Measurements from ENCODE around the gene ACTL10. TPM values are rescaled to one million over a fixed set of nuclear protein-coding genes. Genes with fewer than 3 reads are reported as not detected.
"Not testable (repeated sequence)": the region's sequence is repeated elsewhere in the genome, so short reads cannot be mapped to it uniquely, and the experiment has no call there.

The ACTL10 gene
- total RNA-seq, 1 donor, result 2.2 TPM

DNA sequence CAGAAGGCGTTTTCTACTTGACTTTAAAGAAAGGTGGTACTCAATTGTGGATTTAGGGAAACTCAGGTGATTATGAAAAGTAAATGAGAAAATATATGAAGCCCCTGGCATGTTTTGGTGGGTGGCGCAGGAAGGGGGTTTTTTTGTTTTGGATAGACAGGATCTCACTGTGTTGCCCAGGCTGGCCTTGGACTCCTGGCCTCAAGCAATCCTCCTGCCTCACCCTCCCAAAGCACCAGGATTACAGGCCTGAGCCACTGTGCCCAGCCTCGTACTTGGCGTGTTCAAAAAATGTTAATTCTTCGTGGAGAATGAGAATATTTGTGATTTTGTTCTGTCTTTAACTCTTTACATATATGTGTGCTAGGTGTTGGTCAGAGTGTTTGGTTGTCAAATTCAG is 36.8 kb upstream of the ACTL10 start:
- H4K20me1 ChIP-seq (ENCODE audit: insufficient read depth, low read length), result peaks cover 2% of the 10 kb centered on the region
- TF ChIP-seq, protein P1, sequence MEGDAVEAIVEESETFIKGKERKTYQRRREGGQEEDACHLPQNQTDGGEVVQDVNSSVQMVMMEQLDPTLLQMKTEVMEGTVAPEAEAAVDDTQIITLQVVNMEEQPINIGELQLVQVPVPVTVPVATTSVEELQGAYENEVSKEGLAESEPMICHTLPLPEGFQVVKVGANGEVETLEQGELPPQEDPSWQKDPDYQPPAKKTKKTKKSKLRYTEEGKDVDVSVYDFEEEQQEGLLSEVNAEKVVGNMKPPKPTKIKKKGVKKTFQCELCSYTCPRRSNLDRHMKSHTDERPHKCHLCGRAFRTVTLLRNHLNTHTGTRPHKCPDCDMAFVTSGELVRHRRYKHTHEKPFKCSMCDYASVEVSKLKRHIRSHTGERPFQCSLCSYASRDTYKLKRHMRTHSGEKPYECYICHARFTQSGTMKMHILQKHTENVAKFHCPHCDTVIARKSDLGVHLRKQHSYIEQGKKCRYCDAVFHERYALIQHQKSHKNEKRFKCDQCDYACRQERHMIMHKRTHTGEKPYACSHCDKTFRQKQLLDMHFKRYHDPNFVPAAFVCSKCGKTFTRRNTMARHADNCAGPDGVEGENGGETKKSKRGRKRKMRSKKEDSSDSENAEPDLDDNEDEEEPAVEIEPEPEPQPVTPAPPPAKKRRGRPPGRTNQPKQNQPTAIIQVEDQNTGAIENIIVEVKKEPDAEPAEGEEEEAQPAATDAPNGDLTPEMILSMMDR (IDR thresholded peaks at IDR 0.05; ENCODE audit: extremely low read depth, low read depth, low read length), result no peak
- no peak overlapping the region for H3K27ac ChIP-seq (ENCODE audit: low read depth, low read length)
- H3K4me3 ChIP-seq (ENCODE audit: insufficient read depth, low read length), result no peak overlapping the region
- H3K27me3 ChIP-seq (ENCODE audit: insufficient read depth, low read length), result no peaks in the 10 kb centered on the region
- no peak for DNase-seq (ENCODE audit: insufficient read length, low spot score, missing footprints)
- no peaks in the 10 kb centered on the region for H3K4me1 ChIP-seq (ENCODE audit: insufficient read depth, low read length)
- peaks cover 41% of the 10 kb centered on the region for H3K36me3 ChIP-seq (ENCODE audit: insufficient read depth, low read length)
- no peaks in the 10 kb centered on the region for H3K79me2 ChIP-seq (ENCODE audit: insufficient read depth, low read length)
- no peak overlapping the region for H2AFZ ChIP-seq (ENCODE audit: low read length)
- H3K9me3 ChIP-seq (ENCODE audit: low read depth, low read length), result no peaks in the 10 kb centered on the region
- no peak overlapping the region for H3K4me2 ChIP-seq (ENCODE audit: insufficient read depth, low read length)

DNA sequence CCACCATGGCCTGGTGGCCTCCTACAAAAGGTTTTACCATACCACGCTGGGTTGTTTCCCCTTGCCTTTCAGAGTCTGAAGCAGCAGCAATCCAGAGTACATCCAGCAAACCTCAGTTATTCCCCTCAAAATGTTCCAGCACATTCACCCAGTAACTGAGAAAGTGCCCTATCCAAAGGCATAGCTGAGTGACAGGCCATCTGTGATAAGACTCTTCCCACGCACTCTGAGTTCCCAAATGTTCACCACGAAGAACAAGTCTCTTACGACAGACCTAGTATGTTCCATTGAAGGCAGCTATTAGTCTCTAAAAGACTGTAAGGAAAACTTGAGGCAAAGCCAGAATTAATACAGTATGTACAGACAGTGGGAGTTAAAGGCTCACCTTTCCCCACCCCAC is 36.2 kb upstream of the ACTL10 start:
- TF ChIP-seq, protein P1 (IDR thresholded peaks at IDR 0.05; ENCODE audit: extremely low read depth, low read depth, low read length), result no peak
- H2AFZ ChIP-seq (ENCODE audit: low read length), result no peak overlapping the region
- no peaks in the 10 kb centered on the region for H3K79me2 ChIP-seq (ENCODE audit: insufficient read depth, low read length)
- H3K27me3 ChIP-seq (ENCODE audit: insufficient read depth, low read length), result no peaks in the 10 kb centered on the region
- H3K27ac ChIP-seq (ENCODE audit: low read depth, low read length), result no peak overlapping the region
- H3K9me3 ChIP-seq (ENCODE audit: low read depth, low read length), result no peaks in the 10 kb centered on the region
- no peak overlapping the region for H3K4me3 ChIP-seq (ENCODE audit: insufficient read depth, low read length)
- no peak overlapping the region for H3K4me2 ChIP-seq (ENCODE audit: insufficient read depth, low read length)
- peaks cover 37% of the 10 kb centered on the region for H3K36me3 ChIP-seq (ENCODE audit: insufficient read depth, low read length)
- no peak for DNase-seq (ENCODE audit: insufficient read length, low spot score, missing footprints)
- H3K4me1 ChIP-seq (ENCODE audit: insufficient read depth, low read length), result no peaks in the 10 kb centered on the region
- H4K20me1 ChIP-seq (ENCODE audit: insufficient read depth, low read length), result peaks cover 2% of the 10 kb centered on the region

DNA sequence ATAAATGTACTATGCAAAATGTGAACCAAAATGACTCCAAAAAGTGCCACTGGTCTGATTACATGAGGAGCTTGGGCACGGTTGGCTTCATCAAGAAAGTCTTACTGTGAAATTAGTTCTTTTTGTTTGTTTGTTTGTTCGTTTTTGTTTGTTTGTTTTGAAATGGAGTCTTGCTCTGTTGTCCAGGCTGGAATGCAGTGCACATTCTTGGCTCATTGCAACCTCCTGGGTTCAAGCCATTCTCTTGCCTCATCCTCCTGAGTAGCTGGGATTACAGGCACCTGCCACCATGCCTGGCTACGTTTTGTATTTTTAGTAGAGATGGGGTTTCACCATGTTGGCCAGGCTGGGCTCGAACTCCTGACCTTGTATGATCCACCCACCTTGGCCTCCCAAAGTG is 34.8 kb upstream of the ACTL10 start:
- H3K9me3 ChIP-seq (ENCODE audit: low read depth, low read length); H3K4me1 ChIP-seq (ENCODE audit: insufficient read depth, low read length); H4K20me1 ChIP-seq (ENCODE audit: insufficient read depth, low read length); H3K79me2 ChIP-seq (ENCODE audit: insufficient read depth, low read length); DNase-seq (ENCODE audit: insufficient read length, low spot score, missing footprints); H3K4me2 ChIP-seq (ENCODE audit: insufficient read depth, low read length); H2AFZ ChIP-seq (ENCODE audit: low read length); H3K27me3 ChIP-seq (ENCODE audit: insufficient read depth, low read length); H3K27ac ChIP-seq (ENCODE audit: low read depth, low read length); H3K4me3 ChIP-seq (ENCODE audit: insufficient read depth, low read length): not testable (repeated sequence)
- peaks cover 35% of the 10 kb centered on the region for H3K36me3 ChIP-seq (ENCODE audit: insufficient read depth, low read length)

DNA sequence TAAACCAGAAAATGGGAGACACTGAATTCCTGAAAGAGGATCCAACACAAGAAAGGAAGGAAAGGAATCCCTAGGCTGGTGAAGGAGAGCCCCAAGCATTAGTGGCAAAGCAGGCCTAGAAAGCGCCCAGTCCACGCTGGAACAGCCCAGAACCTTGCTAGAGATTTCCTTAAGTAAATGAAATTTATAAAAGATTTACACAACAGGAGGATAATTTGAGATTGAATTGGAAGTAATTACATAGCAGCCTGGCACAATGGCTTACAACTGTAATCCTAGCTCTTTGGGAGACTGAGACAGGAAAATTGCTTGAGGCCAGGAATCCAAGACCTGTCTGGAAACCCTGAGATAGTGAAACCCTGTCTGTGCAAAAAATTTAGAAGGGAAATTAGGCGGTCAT is 31.4 kb upstream of the ACTL10 start:
- Histone ChIP-seq H2AFZ (ENCODE audit: low read length) (no peak overlapping the region), H3K4me1 (ENCODE audit: insufficient read depth, low read length) (no peaks in the 10 kb centered on the region), H3K4me2 (ENCODE audit: insufficient read depth, low read length) (no peak overlapping the region), H3K4me3 (ENCODE audit: insufficient read depth, low read length) (no peak overlapping the region), H3K36me3 (ENCODE audit: insufficient read depth, low read length) (peaks cover 31% of the 10 kb centered on the region), H3K27me3 (ENCODE audit: insufficient read depth, low read length) (no peaks in the 10 kb centered on the region), H3K9me3 (ENCODE audit: low read depth, low read length) (no peaks in the 10 kb centered on the region), H3K79me2 (ENCODE audit: insufficient read depth, low read length) (no peaks in the 10 kb centered on the region), H4K20me1 (ENCODE audit: insufficient read depth, low read length) (peaks cover under 1% of the 10 kb centered on the region), H3K27ac (ENCODE audit: low read depth, low read length) (no peak overlapping the region)
- no peak for DNase-seq (ENCODE audit: insufficient read length, low spot score, missing footprints)
- TF ChIP-seq, protein P1 (IDR thresholded peaks at IDR 0.05; ENCODE audit: extremely low read depth, low read depth, low read length), result no peak
